Stimulated activated CD4-positive, alpha-beta T cell treated with anti-CD3 and anti-CD28 coated beads, TNF-alpha, amount 100 ng/mL, for 4 hours (primary cell): Measurements from ENCODE around the gene SNX5.
A peak's percentile ranks its signal among the peaks of the same experiment; 100 is the strongest.

Experiments
- DNase-seq, 3 experiments: peaks; one replicate each; pipeline ENCODE4 v3.0.0-alpha.2; 2020; ENCODE audit warnings: low read depth in 3 of 3

Gene SNX5

DNA sequence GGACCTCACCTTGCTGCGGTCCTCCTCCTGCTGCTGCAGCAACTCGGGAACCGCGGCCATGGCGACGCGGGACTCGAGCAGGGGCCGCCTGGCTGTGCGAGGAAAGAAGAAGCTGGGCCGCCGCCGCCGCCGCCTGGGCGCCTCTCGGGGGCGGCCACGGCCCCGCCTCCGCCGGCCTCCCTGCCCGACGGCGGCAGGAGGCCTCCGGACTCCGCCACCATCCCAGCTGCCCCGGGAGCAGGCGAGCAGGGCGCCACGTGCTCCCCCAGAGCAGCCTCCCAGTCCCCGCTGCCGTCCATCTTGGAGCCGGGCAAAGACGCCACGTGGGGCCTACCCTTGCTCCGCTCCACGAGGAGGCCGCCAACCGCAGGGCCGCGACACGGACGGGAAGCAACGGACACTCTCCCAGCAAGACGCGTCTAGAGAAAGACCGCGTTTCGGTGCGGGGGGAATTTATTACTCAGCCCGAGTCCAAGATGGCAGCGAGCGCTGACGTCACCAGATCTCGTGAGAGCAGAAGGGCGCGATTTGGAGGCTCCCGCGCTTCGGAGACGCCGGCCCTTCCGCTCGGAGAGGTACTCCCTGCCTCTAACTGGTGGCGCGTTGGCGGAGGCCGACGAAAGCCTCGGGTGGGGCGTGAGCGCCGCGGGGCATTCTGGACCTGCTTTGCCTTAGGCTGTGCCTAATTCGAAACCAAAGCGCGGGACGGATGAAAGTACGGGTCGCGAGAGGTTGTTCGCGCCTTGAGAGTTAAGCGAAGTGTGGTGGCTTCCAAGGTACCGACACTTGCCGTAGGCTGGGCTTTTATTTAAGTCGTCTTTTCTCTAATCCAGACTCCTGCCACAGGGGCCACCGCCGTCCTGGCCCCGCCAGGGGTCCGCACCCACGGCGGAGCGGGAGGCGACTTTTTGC, at the start of gene SNX5, which contains the start of gene MGME1:
SNX5 (minus strand) TSS at position 429 of the 912 bp plus-strand sequence; CDS start at position 60, 369 bp downstream.
MGME1 (plus strand) TSS at position 653 of the 912 bp plus-strand sequence. CDS start 842 bp downstream, outside the sequence.
- peak; percentile 98 to 99 (median 99) for DNase-seq

GRCh38 chr20:18018100-18018499, 49.5 kb upstream of the SNX5 start:
- no peak for DNase-seq

DNA sequence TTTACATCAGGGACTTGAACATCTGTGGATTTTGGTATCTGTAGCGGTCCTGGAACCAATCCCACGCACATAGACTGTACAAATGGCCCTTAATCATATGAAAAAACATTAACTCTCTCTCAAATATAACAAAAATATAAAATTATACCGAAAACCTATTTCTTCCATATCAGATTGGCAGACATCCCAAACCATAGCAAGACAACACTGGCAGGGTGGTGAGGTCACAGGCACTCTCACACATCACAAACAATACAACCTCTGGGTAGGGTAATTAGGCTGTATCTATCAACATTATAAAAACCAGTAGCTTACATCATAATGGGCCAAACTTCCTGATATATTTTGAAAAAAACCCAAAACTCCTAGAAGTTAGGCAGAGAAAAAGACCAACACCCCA, 48.2 kb upstream of the SNX5 start:
- DNase-seq = no peak

GRCh38 chr20:18014411-18014810, 45.8 kb upstream of the SNX5 start:
- no peak for DNase-seq

DNA sequence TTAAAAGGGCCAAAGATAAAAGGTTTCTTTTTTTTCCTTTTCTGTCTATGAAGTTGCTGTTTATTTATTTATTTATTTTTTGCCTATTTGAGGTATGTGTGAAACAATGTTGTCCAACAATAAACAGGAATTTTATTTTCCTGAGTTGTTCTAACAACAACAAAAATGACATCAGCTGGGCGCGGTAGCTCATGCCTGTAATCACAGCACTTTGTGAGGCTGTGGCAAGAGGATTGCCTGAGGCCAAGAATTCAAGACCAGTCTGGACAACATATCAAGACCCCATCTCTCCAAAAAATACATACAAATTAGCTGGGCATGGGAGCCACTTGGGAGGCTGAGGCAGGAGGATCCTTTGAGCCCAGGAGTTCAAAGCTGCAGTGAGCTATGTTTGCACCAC, 44.3 kb upstream of the SNX5 start:
- no peak for DNase-seq

GRCh38 chr20:18011951-18012645, 43.5 kb upstream of the SNX5 start:
- no peak for DNase-seq

GRCh38 chr20:18011482-18011881, 42.9 kb upstream of the SNX5 start:
- DNase-seq = no peak

DNA sequence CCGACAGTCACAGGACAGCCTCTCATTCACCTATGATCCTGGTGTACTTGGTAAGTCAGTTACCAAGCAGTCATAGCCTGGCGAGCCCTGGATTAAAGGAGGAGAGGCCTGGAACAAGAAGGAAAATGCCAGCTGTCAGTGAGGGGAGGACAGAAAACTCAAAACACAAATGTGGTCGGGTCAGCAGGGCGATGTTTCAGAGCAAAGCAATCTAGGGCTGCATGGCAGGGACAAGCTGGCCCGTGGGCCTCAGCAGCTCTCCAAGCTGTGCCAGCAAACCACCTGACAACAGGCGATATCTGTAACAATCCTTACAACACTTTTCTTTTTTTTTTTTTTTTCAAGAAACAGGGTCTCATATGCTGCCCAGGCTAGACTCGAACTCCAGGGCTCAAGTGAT, 40.5 kb upstream of the SNX5 start:
- no peak for DNase-seq

DNA sequence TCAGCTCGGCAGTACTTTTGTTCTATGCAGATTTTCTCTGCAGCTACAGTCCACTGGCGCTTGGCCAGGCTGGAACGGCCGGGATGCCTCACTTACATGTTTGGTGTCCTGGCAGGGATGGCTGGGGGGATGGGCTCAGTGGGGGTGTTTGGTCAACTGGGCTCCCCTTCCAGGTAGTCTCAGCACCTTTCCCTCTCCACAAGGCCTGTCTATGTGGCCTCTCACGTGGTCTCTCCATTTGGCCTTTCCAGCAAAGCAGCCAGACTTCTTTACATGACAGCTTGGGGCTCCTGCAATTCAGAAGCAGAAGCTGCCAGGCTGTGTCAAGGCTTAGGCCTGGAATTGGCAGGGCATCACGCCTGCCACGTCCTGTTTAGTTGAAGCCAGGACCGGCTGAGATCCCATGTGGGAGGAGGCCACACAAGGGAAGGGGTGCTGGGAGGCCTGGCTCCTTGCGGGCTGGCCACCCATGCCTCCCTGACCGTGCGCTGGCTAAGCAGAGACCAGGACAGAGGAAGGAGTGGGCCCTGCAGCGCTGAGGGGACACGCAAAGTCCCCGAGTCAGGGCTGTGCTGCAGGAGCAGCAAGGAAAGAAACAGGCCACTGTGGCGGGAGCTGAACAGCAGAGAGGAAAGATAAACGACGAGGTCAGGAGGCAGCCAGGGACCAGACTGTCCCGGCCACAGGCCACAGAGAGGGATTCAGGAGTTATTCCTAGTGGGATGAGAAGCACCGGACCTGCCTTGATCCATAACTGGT, 39.1 kb upstream of the SNX5 start:
- no peak for DNase-seq

DNA sequence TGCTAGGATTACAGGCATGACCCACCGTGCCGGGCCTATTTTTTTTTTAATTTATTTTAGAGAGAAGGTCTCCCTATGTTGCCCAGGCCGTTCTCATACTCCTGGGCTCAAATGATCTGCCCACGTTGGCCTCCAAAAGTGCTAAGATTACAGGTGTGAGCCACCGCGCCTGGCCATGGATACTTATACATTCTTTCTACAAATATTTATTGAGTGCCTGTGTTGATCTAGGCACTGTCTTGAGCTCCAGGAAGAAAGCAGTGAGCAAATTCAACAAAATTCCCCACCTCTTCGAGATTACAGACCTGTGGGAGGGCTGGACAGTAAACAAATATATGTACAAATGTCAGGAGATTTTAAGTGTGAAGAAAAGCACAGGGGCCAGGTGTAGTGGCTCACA, 38.1 kb upstream of the SNX5 start:
- no peak for DNase-seq

DNA sequence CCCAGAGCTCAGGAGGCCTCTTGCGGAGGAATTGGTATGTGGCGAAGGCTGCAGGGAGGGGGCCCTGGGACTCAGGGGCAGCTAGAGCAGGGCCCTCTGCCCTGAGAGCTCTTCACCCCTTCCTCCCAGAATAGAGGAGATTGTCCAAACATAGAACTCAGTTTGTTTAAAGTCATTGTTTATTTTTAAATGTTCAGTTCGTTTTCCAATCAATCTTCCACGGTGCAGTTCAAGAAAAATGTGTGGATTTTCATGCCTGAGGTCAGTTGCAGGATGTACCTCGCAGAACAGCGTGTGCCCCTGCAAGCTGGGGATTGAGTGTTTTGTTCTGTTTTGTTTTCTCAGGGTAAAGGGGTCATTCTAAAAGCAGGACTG, 37.4 kb upstream of the SNX5 start:
- no peak for DNase-seq

DNA sequence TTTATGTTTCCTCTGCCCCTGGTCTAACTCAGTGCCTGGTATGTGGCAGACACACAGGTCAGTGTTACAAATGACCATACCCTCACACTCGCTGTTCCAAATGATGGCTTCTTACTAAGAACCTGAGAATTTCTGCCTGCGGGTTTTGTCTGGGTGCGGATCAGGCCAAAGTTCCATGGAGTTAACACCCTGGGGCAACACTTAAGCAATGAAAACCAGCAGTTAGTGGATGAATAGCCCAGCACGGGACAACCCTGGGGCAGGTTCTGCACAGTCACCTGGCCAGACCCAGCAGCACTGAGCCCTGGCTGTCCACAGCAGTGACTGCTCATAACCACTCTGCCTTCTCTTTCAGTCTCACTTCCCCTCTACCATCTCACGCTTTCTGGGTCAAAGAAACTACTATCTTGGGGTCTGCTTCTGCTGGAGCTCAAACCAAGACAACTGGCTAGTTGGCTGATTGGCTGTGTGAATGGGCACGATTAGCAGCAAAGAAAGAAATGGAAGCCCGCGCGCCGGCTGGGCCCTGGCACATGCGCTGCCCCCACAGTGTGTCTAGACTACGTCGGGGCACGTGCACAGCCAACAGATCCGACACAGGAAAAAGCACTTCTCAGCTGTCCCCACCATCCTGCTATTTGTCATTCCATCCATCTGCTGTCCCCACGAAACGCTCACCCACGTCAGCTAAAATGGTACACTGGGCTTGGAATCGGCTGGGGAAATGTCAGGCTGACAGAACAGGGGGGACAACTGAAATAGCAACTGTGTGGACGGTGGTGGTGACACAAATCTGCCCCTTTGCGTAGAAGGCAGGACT, 36.8 kb upstream of the SNX5 start:
- no peak for DNase-seq

GRCh38 chr20:18004384-18005031, 35.9 kb upstream of the SNX5 start:
- no peak for DNase-seq

DNA sequence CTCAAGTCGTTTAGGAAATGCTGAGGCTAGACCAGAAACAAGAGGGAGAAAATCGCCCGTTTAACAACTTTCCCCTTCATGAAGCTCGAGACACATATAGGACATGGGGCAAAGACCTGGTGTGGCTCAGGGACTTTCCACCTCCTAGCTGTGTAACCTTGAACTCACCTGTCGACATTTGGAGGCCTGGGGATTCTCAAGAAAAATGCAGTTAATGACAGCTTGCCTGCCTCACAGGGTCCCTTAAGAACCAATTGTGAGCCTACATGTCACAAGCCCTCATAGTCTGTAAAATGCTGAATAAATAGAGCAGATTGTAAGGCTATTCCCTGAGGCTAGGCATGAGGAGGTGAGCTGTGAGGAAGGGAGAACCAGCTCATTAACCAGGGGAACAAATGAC, 35.3 kb upstream of the SNX5 start:
- no peak for DNase-seq

DNA sequence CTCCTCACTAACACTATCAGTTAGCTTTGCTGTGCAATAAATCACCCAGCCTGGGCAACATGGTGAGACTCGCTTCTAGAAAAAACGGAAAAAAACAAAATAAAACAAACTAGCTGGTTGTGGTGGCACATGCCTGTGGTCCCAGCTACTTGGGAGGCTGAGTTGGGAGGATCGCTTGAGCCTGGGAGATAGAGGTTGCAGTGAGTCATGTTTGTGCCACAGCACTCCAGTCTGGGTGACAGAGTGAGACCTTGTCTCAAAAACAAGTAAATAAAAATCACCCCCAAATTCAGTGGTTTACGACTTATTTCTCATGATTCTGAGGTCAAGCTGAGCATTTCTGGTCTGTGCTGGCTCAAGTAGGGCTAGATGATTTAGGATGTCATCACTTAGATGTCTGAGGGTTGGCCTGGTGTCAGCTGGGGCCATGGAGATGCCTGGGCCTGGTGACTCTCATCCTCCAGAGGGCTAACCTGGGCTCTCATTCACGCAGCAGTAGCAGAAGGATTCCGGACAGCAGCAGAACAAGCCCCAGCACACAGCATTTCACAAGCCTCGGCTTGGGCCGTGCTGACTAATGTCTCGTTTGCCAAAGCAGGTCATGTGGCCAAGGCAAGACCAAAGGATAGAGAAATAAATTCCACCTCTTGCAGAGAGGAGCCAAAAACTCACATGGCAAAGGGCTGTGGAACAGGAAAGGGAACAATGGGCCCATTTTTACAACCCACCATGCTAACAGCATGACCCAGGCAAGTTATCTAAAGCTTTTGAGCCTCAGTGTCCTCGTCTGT, 32.7 kb upstream of the SNX5 start:
- DNase-seq = no peak

- DNase-seq = no peak
Measured at GRCh38 chr20:17999566-17999965, 31.0 kb upstream of the SNX5 start.

DNA sequence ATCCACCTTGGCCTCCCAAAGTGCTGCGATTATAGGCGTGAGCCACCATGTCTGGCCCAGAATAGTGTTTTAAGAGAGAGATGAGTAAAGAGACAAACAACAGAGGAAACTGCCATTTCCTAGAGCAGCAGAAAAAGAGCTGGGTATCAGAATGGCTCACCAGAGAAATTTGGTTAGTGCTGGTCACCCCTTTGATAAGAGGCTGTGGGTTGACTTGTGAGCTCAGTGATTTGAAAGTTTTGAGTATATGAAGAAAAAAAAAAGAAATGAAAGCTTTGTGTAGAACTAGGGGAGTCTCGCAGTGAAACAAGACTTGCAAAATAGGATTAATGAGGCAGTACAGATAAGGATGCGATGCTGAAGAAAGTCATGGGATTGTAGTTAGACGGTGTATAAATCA, 29.9 kb upstream of the SNX5 start:
- DNase-seq = no peak

- peak in 1 of 3 experiments; percentile 7 for DNase-seq
Measured at GRCh38 chr20:17995967-17996819, 27.6 kb upstream of the SNX5 start.

DNA sequence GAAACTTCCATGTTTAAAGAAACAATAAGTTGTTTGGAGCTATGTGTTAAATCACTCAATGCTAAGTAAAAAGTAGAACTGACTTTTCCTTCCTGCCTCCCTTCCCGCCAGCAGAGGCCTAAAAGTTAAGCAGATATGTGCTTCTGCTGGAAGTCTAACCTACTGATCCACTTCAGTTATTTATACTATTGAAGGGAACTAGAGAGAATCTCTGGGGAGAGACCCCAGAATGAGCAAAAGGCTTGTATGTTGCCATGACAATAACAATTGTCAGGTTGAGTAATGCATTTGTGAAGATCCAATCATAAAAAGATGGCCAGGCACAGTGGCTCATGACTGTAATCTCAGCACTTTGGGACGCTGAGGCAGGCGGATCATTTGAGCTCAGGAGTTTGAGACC, 25.0 kb upstream of the SNX5 start:
- no peak for DNase-seq
